HPDE6-E6E7 (cell line): ENCODE measurements around the gene LGALS7B.
"Not testable (repeated sequence)": the region's sequence is repeated elsewhere in the genome, so short reads cannot be mapped to it uniquely, and the experiment has no call there.

Experiments
- DNase-seq: peaks from one replicate; pipeline ENCODE4 v3.0.0; 2011; ENCODE audit warnings: missing footprints; ENCODE audit errors: extremely low spot score

LGALS7B gene

DNA sequence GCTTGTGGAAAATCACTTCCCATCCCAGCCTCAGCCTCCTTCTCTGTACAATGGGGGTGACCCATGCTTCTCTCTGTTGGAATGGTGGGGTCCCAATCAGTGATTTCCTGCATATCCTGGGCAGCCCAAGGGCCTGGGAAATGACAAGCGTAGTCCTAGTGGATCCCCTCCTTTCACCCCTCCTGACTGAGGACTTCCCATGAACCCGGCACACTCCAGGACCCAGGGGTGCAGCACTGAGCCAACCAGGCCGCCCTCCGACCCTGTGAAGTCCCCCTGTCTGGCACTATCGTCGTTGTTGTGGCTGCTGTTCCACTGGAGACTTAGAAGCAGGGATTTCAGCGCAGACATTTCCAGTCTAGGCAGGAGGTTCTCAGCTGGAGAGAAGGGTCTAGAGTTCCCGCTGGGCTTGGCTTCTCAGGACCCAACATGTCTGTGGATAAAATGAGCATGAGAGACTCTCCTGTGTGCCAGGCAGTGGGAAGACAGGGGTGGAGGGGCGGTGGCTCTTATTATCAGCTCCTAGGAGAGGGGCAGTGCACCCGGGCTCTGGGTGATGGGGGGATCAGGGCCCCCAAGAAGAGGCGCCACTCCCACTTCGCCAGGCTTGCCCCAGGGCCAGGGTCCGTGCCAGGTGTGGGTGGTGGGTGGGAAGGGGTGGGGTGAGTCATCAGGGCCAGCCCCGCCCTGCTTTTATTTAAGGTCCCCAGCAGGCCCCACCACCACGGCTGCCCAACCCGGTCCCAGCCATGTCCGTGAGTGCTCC is at the start of gene LGALS7B:
Gene LGALS7B (plus strand): TSS at position 723 of the 766 bp plus-strand sequence. CDS start 27 bp downstream, at position 750.
- no peak for DNase-seq

DNA sequence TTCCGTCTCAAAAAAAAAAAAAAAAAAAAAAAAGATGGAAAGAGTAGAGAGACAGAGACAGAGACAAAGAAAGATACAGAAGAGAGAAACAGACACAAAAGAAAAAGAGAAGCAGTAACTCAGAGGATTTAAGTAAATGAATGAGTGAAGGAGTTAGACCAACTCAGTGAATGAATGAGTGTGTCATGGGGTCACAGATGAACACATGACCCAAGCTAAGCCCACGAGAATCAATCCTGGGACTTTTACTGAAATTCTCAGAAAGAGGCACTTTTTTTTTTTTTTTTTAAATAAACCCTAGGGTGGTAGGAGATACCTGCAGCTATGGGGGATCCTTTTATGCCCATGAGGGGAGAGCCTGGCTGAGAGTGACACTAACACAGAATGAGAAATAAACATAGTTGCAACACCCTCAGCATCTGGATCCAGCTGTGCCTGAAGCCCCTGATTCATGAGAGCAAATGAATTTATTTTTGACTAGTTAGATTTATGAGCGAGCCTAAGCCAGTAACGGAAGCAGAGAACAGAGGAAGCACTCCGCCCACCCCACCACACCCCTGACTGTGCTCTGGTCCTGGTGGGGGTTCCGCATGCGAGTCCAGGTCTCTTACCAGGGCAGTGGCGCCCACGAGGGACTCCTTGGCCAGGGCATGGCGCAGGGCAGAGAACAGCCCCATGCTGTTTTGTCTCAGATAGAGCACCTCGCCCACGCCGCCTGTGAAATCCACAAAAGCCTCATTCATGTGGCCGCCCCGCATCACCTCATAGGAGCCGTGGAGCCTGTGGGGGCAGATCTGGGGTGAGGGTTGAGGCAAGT is 49.4 kb upstream of the LGALS7B start:
- no peak for DNase-seq

- DNase-seq: no peak
Observed at GRCh38 chr19:38740257-38740592, 48.8 kb upstream of the LGALS7B start.

DNA sequence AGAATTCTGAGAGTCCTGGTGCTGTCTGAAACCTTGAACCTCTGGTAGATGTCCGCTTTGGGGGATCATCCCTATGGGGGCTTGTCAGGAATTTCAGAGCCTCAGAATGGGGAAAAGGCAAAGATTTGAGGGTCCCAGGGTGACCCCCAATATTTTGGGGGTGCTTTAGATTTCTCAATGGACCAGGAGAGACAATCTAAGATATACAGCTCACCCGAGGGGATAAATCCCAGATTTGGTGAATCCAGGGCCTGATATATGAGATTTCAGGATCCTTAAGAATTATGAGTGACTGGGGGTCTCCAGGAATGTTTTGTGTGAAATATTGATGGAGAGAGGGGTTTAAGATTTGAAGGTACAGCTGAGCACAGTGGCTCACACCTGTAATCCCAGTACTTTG is 48.1 kb upstream of the LGALS7B start:
- DNase-seq: no peak

DNA sequence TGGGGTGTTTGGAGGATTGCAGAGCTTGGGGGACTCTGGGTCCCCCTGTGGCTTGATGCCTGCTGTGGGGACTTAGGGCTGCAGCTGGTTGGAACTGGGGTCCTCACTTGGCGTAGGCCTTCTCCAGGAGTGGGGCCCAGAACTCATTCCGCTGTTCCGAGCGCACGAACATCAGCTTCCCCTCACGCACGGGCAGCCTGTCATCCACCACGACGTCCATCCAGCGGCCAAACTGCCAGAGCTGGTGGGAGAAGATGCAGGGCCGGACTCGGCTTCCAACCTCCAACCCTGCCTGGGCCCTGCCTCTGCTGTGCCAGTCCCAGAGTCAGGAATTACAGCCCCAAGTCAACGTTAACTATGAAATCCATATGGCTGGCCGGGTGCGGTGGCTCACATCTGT is 47.3 kb upstream of the LGALS7B start:
- no peak for DNase-seq

- DNase-seq: no peak
Observed at GRCh38 chr19:38742296-38742695, 46.7 kb upstream of the LGALS7B start.

DNA sequence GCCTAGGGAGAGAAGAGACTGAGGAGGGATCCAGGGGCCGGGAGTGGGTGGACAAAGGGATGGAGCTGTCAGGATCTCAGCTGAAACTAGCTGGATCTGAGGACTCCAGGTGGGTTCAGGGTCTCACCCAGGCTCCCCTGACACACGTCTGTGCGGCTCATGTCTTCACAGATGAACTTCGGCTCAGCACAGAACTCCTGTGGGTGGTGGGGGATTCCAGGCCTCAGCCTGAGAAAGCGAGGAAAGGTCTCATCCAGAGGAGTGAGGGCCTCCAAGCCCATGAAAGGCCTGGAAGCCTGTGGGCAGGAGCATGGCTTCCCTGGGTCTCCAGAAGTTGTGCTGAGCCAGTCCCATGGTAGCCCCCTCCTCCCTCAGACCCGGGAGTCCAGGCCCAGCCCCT is 46.1 kb upstream of the LGALS7B start:
- no peak for DNase-seq

- no peak for DNase-seq
Observed at GRCh38 chr19:38743394-38744297, 45.4 kb upstream of the LGALS7B start.

DNA sequence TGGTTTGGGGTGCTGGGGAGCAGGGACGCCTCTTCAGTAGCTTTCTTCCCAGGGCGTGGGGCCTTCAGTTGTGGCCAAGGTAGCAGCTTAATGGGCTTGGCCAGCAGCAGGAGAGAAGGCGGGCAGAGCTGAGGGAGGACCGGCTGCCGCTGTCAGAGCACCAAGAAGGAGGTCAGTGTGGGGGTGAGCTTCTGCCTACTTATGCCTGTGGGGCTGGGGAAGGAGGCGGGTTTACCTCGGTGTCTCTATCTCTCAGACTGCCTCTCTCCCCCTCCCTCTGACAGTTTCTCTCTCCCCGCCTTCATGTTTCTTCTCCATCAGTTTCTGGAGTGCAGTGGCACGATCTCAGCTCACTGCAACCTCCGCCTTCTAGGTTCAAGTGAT is 44.7 kb upstream of the LGALS7B start, which contains the start of gene CAPN12:
Gene CAPN12 (minus strand): TSS at position 177 of the 384 bp plus-strand sequence. CDS start 309 bp downstream, outside the sequence.
- DNase-seq: no peak

DNA sequence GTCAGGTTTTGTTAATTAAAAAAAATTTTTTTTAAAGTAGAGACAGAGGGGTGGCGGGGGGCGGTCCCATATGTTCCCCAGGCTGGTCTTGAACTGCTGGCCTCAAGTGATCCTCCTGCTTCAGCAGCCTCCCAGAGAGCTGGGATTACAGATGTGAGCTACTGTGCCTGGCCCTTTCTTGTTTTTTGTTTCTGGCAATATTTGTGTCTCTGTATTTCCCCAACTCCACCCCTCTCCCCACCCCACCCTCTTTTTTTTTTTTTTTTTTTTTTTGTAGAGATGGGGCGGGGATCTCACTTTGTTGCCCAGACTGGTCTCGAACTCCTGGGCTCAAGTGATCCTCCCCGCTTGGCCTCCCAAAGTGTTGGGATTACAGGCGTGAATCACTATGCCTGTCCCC is 44.1 kb upstream of the LGALS7B start:
- DNase-seq: no peak

GRCh38 chr19:38745316-38745715 is 43.7 kb upstream of the LGALS7B start:
- no peak for DNase-seq

DNA sequence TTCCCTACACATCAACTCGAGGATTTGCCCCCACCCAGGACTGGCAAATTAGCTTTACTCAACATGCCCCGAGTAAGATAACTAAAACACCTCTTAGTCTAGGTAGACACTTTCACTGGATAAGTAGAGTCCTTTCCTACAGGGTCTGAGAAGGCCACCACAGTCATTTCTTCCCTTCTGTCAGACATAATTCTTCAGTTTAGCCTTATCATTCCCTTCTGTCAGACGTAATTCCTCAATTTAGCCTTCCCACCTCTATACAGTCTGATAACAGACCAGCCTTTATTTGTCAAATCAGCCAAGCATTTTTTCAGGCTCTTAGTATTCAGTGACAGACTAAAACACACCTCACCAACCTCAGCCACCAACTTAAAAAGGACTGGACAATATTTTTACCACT is 35.2 kb upstream of the LGALS7B start:
- not testable (repeated sequence) for DNase-seq

DNA sequence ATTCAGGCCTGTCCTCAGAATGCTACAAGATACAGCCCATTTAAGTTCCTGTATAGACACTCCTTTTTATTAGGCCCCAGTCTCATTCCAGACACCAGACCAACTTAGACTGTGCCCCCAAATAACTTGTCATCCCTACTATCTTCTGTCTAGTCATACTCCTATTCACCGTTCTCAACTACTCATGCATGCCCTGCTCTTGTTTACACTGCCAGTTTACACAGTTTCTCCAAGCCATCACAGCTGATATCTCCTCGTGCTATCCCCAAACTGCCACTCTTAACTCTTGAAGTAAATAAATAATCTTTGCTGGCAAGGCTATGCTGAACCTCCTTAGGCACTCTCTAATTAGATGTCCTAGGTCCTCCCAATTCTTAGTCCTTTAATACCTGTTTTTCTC is 34.8 kb upstream of the LGALS7B start:
- DNase-seq: not testable (repeated sequence)

GRCh38 chr19:38759590-38760003 is 29.4 kb upstream of the LGALS7B start:
- DNase-seq: no peak

GRCh38 chr19:38760805-38761517 is 28.0 kb upstream of the LGALS7B start:
- DNase-seq: not testable (repeated sequence)

DNA sequence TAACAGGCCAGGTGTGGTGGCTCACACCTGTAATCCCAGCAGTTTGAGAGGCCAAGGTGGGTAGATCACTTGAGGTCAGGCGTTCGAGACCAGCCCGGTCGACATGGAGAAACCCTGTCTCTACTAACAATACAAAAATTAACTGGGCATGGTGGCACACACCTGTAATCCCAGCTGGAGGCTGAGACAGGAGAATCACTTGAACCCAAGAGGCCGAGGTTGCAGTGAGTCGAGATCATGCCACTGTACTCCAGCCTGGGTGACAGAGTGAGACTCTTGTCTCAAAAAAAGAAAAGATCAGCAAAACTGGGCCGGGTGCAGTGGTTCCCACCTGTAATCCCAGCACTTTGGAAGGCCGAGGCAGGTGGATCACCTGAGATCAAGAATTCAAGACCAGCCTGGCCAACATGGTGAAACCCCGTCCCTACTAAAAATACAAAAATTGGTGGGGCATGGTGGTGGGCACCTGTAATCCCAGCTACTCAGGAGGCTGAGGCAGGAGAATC is 27.1 kb upstream of the LGALS7B start:
- not testable (repeated sequence) for DNase-seq

DNA sequence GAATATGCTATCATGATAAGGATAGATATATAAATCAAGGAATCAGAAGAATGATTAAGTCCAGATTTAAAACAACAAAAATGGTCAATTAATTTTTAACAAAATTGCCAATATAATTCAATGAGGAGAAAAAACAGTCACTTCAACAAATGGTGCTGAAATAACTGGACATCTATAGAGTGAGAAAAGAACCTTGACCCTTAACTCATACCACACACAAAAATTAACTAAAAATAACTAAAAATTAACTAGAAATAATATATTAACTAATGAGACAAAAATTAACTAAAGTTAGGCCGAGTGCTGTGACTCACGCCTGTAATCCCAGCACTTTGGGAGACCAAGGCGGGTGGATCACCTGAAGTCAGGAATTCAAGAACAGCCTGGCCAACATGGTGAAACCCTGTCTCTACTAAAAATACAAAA is 25.2 kb upstream of the LGALS7B start:
- DNase-seq: no peak

DNA sequence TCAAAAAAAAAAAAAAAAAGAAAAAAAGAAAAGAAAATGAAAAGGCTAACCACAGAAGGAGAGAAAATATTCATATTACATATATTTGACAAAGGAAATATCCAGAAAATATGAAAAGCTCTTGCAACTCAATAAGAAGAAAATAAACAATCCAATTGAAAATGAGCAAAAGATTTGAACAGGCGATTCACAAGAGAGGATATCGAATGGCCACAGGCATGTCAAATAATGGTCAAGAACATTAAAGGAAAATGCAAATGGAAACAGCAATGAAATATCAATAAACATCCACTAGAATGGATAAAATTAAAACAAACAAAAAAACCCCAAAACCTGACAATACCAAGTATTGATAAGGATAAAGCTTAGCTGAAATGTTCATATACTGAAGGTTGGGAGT is 23.8 kb upstream of the LGALS7B start:
- no peak for DNase-seq

DNA sequence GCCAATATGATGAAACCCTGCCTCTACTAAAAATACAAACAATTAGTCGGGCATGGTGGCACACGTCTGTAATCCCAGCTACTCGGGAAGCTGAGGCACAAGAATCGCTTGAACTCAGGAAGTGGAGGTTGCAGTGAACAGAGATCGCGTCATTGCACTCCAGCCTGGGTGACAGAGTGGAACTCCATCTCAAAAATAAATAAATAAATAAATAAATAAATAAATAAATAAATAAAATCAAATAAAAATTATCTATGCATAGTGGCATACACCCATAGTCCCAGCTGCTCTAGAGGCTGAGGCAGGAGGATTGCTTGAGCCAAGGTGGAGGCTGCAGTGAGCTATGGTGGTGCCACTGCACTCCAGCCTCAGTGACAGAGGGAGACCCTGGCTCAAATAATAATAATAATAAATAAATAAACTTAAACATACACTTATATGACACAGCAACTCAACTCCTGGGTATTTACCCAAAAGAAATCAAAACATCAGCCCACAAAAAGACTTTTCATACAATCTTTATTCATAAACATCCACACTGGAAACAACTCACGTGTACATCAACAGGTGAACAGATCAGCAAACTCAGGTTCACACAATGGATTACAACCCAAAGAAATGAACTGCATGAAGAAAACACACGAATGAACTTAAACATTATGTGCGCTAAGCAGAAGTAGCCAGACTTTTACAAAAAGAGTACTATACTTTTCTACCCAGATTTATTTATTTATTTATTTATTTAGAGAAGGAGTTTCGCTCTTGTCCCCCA is 22.5 kb upstream of the LGALS7B start:
- DNase-seq: no peak

DNA sequence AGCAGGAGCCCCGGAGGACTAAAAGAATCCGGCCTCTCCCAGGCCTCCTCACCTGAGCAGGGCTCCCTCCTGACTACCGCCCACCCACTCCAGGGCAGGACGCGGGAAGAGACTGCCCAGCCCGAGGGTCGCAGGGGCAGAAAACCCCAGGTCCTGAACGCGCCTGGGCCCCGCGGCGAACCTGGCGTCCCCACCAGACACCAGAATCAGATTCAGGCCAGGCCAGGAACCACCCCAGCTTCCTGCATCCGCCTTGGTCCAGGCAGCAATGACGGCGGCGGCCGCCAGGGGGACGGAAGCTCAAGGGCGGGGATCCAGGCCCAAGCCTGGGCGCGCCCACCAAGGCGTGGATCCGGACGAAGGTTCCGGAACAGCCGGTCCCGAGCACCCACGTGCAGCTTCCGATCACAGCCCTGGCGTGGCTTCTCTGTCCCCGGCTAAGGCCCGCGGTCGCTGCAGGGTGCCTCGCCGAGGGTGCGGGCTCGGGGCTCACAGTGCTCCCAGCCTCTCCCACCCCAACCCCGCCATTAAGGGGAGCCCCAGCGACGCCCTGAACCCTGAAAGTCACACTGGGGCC is 19.3 kb upstream of the LGALS7B start:
- DNase-seq: peak; percentile 71
